ENCODE measurements around the gene CX3CR1.
"Not testable (repeated sequence)": the region's sequence is repeated elsewhere in the genome, so short reads cannot be mapped to it uniquely, and the experiment has no call there.

Gene CX3CR1, protein sequence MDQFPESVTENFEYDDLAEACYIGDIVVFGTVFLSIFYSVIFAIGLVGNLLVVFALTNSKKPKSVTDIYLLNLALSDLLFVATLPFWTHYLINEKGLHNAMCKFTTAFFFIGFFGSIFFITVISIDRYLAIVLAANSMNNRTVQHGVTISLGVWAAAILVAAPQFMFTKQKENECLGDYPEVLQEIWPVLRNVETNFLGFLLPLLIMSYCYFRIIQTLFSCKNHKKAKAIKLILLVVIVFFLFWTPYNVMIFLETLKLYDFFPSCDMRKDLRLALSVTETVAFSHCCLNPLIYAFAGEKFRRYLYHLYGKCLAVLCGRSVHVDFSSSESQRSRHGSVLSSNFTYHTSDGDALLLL

DNA sequence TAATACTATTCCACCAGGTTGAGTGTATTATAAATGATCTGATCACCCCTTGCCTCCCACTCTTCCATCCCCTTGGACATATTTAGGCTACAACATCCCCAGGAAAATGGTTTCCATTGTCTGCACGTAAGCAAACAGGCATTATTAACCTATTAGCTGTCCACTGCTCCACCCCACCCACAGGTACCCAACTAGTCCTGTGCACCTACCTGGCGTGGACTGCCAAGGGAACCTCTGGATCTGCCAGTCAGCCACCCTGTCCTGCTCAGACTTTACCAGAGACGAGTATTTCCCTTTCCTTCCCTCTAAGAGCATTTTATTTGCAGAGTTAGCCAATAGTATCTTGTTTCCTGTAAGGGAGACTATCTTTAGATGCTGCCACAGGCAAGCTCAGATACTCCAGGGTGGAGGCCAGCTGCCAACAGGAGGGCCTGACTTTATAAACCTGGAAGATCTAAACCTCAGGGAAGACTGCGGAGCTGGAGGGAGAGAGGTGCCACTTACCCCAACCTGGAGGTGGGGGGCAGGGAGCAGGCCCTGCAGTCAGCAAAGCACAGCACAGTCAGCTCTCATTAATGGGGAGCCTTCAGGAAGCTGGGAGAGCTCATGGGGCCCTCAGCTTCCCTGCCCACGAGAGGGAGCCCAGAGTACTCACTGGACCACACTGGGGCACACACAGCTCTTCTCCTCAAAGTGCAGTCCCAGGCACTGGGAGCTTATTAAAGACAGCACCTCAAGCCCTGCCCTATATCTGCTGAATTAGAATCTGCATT lies at the start of gene CX3CR1:
CX3CR1 (minus strand) TSS at position 292 of the 773 bp plus-strand sequence. CDS start 13,527 bp downstream, outside the sequence.
- no peak for DNase-seq

DNA sequence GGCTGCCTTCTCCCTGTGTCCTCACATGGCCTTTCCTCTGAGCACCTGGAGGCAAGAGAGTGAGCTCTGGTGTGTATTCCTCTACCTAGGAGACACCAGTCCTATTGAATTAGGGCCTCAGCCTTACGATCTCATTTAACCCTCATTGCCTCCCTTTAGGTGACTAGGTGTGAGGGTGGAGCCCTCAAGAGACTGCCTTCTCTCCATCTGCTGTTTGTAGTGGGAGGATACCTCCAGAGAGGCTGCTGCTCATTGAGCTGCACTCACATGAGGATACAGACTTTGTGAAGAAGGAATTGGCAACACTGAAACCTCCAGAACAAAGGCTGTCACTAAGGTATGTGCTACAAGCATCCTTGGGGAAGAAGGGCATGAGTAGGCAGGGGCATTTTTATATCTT lies 49.7 kb upstream of the CX3CR1 start, which contains the start of gene CCR8:
CCR8 (plus strand) TSS at position 217 of the 400 bp plus-strand sequence. CDS start 2,623 bp downstream, outside the sequence.
- peak; percentile 25 for DNase-seq

DNA sequence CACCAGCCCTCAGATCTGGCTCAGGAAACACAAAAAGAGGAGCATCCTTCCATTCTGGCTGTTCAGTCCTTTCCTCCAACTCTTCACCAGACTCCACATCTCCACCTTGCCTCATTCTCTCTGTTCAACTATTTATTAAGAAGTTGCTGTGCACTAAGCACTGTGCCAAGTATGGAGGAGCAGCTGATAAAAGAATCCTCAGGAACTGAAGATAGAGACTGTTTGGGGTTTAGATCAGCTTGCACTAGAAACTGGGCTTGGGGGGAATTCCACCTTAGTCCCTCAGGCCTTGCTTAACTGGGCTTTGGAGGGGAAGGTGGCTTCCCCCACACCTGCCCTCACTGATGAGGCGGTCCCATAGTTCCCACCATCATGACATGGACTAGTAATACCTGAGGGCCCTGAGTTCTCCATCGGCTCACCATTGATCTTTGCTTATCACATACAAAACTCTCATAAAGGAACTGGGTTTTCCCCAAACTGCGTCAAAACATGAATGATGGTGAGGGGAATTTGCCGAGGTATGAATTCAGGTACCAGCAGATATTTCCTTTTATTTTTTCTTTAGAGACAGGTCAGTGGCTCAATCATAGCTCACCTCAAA lies 48.0 kb upstream of the CX3CR1 start:
- DNase-seq = no peak

DNA sequence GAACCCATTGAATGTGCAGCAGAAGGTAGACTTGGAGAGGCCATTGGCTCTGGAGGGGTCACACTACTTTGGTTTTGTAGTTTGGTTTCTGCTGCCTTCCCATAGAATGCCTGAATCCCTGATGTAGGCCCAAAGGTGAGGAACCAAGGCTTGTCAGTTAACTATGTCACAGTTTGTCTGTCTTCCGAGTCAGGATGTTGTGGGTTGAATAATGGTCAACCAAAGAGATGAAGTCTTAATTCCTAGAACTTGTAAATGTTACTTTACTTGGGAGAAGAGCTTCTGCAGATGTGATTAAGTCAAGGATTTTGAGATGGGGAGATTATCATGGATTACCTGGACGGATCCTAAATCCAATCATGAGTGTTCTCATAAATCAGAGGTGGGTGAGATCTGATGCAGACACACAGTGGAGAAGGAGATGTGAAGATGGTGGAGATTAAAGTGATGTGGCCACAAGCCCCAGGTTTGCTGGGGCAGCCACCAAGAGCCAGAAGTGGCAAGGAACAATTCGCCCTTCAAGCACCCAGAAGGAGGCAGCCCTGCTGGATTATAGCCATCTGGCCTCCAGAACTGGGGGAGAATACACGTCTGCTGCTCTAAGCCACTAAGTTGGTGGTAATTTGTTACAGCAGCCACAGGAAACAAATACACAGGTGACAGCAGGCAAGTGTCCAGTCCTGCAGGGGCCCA lies 47.4 kb upstream of the CX3CR1 start:
- no peak for DNase-seq

DNA sequence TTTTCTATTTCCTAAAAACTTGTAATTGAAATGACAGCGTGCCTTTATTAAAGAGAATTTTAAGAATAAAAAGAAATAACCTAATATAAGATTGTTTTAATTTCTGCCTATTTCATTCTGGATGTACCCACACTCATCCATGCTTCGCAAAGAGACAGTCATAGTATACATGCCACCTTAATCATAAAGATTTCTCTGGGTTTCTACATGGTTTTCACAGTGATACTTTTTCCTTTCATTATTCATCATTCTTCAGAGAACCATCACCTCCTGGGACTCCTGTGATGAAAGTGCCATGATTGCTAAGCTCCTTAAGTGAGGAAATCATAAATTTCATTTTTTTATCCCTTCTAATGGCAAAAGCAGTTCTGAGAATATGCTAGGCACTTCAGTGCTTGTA lies 45.4 kb upstream of the CX3CR1 start:
- no peak for DNase-seq

DNA sequence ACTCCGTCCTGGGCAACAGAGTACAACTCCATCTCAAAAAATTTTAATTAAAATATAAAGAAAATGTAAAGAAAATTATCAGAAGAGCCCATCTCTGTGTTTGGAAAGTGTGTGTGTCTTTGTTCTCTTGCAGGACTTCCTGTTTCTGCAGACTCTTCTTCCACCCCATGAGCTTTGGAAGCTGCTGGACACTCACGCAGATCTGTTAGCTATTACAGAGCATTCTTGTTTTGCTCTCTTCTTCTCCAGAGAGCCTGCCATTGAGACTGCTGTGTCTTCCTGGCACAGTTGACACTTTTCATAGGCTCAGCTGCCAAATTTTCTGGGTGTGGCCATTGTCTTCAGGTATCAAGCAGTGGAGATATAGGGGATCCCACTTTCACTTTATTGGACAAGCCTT lies 43.7 kb upstream of the CX3CR1 start:
- no peak for DNase-seq

DNA sequence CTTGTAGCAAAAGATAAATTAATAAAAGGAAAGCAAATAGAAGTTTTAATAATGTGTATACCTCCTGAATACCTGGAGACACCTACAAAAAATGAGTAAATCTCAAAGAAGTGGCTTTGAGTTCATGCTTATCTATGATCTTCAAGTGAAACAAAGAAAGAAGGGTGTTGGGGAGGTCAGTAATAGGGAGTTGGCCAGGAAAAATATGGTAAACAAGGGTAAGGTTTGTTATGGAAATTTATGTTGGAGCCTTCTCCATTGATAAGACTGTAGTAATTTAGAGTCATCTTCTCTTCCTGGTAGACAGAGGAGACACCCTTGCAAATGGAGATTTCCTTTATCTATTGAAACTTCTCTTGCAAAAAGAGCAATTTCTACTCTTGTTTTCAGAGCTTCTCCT lies 43.1 kb upstream of the CX3CR1 start:
- no peak for DNase-seq

DNA sequence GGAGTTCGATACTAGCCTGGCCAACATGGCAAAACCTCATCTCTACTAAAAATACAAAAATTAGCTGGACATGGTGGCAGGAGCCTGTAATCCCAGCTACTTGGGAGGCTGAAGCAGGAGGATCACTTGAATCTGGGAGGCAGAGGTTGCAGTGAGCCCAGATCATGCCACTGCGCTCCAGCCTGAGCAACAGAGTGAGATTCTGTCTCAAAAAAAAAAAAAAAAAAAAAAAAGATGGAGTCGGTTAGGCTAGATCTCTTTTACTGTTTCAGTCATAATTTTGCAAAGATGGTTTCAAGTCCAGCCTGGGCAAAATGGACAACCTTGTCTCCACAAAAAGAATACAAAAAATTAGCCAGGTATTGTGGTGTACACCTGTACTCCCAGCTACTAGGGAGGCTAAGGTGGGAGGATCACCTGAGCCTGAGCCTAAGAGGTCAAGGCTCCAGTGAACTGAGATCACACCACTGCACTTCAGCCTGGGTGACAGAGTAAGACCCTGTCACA lies 42.4 kb upstream of the CX3CR1 start:
- not testable (repeated sequence) for DNase-seq

DNA sequence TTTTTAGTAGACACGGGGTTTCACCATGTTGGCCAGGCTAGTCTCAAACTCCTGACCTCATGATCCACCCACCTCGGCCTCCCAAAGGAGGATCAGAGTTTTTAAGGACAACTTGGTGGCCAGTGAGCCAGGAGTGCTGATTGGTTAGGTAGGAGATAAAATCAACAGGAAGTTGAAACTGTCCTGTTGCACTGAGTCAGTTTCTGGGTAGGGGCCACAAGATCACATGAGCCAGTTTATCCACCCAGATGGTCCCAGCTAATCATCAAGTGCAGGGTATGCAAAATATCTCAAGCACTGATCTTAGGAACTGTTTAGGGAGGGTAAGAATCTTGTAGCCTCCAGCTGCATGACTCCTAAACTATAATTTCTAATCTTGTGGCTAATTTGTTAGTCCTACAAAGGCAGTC lies 41.7 kb upstream of the CX3CR1 start:
- not testable (repeated sequence) for DNase-seq

DNA sequence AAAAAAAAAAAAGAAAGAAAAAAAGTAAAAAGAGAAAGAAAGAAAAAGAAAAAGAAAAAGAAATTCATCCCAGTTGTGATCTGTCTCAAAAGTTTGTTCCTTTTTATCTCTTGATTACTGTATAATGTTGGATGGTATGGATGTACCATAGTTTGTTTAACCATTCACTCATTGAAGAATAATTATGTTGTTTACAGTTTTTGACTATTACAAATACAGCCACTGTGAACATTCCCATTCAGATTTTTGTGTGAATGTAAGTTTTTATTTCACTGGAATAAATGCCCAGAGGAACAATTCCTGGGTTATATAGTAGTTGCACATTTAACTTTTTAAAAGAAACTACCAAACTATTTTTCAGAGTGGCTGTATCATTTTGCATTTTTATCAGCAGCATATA lies 39.4 kb upstream of the CX3CR1 start:
- no peak for DNase-seq

DNA sequence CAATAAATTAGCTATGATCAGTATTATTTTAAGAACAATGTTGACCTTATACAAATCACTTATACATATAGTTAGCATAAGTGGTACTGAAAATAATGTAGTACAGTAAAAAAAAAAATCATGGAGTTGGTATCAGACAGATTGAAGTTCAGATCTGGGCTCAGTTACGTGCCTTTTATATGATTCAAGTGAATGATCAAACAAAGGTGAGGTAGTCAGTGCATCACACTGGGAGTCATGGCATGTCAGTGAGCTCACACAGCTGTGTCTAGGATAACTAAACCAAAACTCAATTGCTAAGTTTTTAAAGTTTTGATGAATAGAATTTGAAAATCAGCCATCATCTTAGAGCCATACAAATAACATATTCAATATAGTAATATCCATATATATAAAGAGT lies 38.5 kb upstream of the CX3CR1 start:
- DNase-seq = no peak

DNA sequence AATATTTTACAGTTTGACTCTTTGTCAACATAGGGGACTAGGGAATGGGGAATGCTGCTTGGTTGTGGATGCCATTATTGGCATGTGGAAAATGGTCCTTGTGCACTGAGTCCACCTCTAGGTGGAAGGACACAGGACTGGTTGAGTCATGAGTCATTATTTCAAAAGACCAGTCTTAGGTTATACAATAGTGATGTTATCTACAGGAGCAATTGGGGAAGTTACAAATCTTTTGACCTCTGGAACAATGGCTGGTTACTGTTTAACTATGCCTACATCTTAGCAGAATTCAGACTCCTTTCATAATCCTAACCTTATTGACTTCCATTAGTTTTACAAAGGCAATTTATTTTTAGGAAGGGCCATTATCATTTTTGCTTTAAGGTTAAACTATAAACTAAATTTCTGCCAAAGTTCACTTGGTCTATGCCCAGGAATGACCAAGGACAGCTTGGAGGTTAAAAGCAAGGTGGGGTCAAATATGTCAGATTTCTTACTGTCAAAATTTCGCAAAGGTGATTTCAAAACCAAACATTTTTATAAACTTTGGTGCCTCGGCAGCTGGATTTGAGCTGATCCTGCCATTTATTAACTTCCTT lies 37.8 kb upstream of the CX3CR1 start:
- no peak for DNase-seq

DNA sequence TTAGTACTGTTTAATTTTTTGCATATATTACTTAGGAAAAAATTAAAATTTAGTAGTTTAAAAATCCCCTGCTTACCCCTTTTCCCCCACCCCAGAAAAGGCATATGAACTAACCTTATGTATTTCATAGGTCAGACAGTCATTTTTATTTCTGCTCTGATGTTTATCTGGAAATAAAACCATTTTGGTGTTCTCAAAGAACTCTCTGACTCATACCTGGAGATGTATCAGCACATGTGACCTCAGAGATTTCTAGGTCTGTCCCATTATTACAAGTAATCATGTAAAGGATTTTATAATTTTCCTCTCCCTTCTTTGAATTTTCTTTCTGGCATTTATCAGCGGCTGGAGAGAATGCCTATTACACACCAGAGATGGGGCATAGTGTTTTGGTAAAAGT lies 35.6 kb upstream of the CX3CR1 start:
- no peak for DNase-seq

DNA sequence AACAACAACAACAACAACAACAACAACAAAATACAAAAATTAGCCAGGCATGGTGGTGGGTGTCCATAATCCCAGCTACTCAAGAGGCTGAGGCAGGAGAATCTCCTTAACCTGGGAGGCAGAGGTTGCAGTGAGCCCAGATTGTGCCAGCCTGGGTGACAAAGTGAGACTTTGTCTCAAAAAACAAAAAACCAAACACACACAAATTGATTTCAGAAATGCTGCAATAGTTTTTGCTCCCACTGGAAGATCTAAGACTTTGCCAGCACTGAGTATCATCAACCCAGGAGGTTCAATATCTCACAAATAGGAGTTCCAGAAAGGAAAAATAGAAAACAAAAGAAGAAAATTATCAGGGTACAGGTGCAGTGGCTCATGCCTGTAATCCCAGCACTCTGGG lies 33.5 kb upstream of the CX3CR1 start:
- DNase-seq = no peak

DNA sequence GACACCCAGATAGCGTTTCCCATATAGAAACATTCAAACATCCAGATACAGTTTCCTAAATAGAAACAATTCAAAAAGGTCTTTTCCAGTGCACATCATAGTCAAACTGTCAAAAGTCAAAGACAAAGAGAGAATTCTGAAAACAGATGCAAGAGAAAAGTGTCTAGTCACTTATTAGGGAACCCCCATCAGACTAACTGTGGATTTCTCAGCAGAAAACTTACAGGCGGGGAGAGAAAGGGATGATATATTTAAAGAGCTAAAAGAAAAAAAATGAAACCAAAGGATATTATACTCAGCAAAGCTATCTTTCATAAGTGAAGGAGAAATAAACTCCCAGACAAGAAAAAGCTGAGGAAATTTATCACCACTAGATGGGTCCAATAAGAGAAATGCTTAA lies 22.3 kb upstream of the CX3CR1 start:
- no peak for DNase-seq

DNA sequence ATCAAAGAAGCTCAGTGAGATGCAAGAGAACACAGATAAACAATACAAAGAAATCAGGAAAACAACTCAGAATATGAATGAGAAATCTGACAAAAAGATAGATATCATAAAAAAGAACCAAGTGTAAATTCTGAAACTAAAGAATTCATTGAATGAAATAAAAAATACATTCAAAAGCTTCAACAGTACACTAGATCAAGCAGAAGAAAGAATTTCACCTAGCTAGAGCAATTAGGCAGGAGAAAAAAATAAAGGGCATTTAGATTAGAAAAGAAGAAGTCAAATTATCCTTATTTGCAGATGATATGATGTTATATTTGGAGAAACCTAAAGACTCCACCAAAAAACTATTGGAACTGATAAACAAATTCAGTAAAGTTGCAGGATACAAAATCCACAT lies 19.4 kb upstream of the CX3CR1 start:
- no peak for DNase-seq

DNA sequence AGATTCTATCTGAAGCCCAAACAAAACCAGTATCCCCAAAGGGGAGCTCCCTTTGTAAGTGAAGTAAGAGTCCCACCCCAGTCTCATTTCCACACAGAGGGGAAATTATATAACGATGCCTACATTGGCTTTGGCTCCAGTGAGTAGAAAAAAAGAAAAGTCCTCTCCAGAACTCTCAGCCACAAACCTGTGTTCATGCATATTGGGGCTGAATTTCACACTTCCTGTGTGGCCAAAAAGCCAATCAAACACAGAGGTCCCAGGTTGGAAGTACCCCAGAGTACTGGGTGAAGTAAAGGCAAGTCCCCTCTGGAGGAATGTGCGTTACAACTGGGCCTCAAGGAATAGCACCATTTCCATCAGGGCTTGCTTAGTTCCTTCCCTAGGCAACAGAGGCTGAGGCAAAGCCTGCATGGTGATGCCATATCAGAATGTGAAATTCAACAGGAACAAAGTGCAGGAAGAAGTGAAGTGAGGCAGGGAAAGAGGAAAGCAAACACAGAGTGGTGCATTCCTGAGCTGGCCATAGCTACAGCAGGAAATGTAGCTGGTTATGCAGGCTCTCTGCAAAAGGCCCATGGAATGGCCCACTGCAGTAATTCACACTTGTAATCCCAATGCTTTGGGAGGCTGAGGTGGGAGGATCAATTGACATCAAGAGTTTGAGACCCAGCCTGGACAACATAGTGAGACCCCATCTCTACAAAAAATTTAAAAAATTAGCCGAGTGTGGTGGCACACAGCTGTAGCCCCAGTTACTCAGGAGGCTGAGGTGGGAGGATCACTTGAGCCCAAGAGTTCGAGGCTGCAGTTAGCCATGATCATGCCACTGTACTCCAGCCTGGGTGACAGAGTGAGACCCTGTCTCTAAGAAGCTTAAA lies 16.6 kb upstream of the CX3CR1 start:
- DNase-seq = no peak

DNA sequence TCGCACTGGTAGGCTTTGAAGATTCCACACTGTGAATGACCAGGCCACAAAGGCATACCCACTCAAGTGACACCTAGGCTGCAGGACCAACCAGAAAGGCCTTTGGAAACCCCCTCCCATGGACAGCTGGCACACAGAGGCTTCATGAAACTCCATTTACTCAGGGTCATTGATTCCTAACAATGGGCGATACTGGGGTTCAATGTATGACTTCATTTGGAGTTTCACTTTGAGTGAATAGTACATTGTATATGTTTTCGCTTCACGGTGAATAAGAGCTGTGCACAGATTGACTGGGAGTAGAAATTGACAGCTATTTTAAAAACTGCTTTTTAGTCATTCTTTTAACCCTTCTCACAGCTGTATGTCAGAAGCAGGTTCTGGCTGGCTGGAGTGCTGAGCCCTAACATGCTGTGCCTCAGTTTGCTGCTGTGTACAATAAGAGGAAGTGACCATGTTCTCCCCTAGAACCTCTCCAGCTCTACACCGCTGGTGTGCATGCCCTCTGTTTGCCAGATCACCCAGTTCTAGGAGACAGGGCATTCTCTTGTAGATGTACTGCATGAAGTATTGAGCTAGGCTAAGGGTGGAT lies 15.4 kb upstream of the CX3CR1 start:
- no peak for DNase-seq

DNA sequence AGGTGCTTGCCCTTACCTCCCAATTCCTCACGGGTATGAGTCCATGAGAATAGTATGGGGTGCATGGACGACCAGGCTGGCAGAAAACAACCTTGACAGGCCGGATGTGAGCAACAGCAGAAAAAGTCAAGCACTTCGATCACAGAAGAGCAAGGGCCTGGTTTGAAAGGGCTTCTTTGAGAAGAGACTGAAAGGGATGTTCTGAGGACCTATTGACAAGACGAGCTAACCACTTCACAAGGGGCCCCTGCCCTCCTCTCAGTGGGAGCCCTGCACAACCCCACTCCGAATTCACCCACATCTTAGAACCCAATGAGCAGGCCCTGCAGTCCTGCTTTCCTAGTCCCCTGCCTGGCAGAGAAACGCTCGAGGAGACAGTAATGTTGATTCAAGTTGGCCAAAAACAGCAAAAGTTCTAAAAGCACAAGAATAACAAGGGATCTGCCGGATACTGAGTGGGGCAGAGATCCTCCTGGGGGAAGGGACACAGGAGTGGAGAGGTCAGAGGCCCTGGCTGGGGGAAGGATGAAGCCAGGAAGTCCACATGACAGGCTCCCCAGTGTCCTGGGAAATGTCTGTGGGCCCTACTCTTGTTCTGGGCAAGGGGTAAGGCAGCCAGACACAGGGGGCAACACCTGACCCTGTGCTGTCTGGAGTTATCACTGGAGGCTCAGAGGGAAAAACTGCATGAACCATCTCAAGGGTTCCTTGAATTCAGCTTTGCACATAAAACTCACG lies 14.8 kb upstream of the CX3CR1 start:
- DNase-seq = no peak

DNA sequence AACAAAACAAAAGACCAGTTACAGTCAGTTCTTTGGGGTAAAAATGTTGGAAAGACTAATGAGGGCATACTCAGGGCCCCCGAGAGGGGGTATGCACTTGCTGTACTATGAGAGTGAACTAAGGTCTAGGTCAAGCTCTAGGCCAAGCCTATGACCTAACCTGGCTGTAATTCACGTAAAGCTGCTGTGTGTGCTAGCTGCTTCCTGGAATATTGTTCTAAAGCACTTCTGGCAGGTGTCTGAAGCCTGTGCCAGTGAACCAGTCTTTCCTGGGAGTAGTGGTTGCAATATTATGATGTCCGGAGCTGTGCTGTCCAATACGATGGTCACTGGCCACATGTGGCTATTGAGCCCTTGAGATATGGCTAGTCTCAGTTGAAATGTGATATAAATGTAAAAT lies 13.1 kb upstream of the CX3CR1 start:
- no peak for DNase-seq
